OCI-M2 (cell line): ENCODE results near the gene ANKIB1.
"Not testable (repeated sequence)": the region's sequence is repeated elsewhere in the genome, so short reads cannot be mapped to it uniquely, and the experiment has no call there.

ENCODE experiments used
- DNase-seq: peaks from one replicate; lab custom pipeline; 2025; ENCODE audit not compliant: unreplicated experiment; lab: John Stamatoyannopoulos, UW

The ANKIB1 gene

GRCh38 chr7:92400013-92400412 is 154.2 kb downstream of the ANKIB1 start:
- no peak for DNase-seq

- DNase-seq: no peak
These were observed 157.4 kb downstream of the ANKIB1 start for GRCh38 chr7:92402920-92403759.

GRCh38 chr7:92403760-92404074 is 157.9 kb downstream of the ANKIB1 start:
- no peak for DNase-seq

GRCh38 chr7:92404170-92404614 is 158.4 kb downstream of the ANKIB1 start:
- no peak for DNase-seq

GRCh38 chr7:92409357-92409756 is 163.6 kb downstream of the ANKIB1 start:
- no peak for DNase-seq

- DNase-seq: not testable (repeated sequence)
These were observed 164.4 kb downstream of the ANKIB1 start for GRCh38 chr7:92410162-92410561.

- no peak for DNase-seq
These were observed 167.0 kb downstream of the ANKIB1 start for GRCh38 chr7:92412745-92413144.

GRCh38 chr7:92413550-92413949 is 167.8 kb downstream of the ANKIB1 start:
- no peak for DNase-seq

- no peak for DNase-seq
These were observed 169.5 kb downstream of the ANKIB1 start for GRCh38 chr7:92415225-92415624.

- no peak for DNase-seq
These were observed 172.1 kb downstream of the ANKIB1 start for GRCh38 chr7:92417913-92418312.

- DNase-seq: no peak
These were observed 176.1 kb downstream of the ANKIB1 start for GRCh38 chr7:92421676-92422435.

- no peak for DNase-seq
These were observed 177.2 kb downstream of the ANKIB1 start for GRCh38 chr7:92422926-92423325.

- DNase-seq: no peak
These were observed 177.9 kb downstream of the ANKIB1 start for GRCh38 chr7:92423710-92424131.

GRCh38 chr7:92425311-92425947 is 179.7 kb downstream of the ANKIB1 start:
- no peak for DNase-seq

GRCh38 chr7:92427193-92427592 is 181.4 kb downstream of the ANKIB1 start:
- no peak for DNase-seq

- DNase-seq: no peak
These were observed 186.6 kb downstream of the ANKIB1 start for GRCh38 chr7:92432299-92432946.

- DNase-seq: no peak
These were observed 187.2 kb downstream of the ANKIB1 start for GRCh38 chr7:92433019-92433418.

- DNase-seq: no peak
These were observed 189.8 kb downstream of the ANKIB1 start for GRCh38 chr7:92435542-92435941.

GRCh38 chr7:92436612-92437445 is 191.1 kb downstream of the ANKIB1 start:
- DNase-seq: no peak

GRCh38 chr7:92437956-92438491 is 192.2 kb downstream of the ANKIB1 start:
- DNase-seq: no peak
